22Rv1 (cell line): ENCODE measurements around the gene CYB561D1.
A peak's percentile ranks its signal among the peaks of the same experiment; 100 is the strongest.

Experiments used
- CTCF ChIP-seq: fragments of 450-650 bp; IDR thresholded peaks from 2 replicates; pipeline ENCODE4 v1.5.1; 2017; ENCODE audit warnings: mild to moderate bottlenecking
- ZFX ChIP-seq: fragments of 450-650 bp; IDR thresholded peaks from 2 replicates; pipeline ENCODE4 v1.6.1; 2017; ENCODE audit warnings: antibody characterized with exemption, borderline replicate concordance

- TF ChIP-seq CTCF = peak; percentile 94
- TF ChIP-seq ZFX = no peak
Measured at GRCh38 chr1:109532365-109533136, 38.7 kb downstream of the CYB561D1 start.
